ENCODE results near the gene MT3. TPM values are rescaled to one million over a fixed set of nuclear protein-coding genes. Genes with fewer than 3 reads are reported as not detected.
"Not testable (repeated sequence)": the region's sequence is repeated elsewhere in the genome, so short reads cannot be mapped to it uniquely, and the experiment has no call there.

The MT3 gene
- total and polyA plus RNA-seq, 9 of the 15 experiments (the other 6 are each of a cell fraction or from before 2014, with no cell fraction given) = not detected

DNA sequence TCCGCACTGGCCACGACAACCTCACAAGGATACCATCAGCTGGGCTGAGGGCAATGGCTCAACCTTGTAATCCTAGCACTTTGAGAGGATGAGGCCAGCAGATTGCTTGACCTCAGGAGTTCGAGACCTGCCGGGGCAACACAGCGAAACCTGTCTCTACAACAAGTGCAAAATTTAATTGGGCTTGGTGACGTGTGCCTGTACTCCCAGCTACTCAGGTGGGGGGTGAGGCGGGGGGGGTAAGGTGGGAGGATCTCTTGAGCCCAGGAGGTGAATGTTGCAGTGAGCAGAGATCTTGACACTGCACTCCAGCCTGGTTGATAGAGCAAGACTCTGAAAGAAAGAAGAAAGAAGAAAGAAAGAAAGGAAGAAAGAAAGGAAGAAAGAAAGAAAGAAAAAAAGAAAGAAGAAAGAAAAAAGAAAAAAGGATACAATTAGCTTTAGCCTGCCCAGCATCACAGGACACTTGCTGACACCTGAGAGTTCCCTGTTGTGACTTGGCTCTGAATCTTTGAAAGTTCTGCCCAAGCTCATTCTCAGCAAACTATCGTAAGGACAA lies 31.1 kb downstream of the MT3 start (continued):
- no peak for TF ChIP-seq VEZF1 (CRISPR knock-in tag; IDR thresholded peaks at IDR 0.05)
- no peak for TF ChIP-seq ZNF431 (CRISPR knock-in tag; IDR thresholded peaks at IDR 0.05)
- no peak for TF ChIP-seq EP400 (IDR thresholded peaks at IDR 0.05)

DNA sequence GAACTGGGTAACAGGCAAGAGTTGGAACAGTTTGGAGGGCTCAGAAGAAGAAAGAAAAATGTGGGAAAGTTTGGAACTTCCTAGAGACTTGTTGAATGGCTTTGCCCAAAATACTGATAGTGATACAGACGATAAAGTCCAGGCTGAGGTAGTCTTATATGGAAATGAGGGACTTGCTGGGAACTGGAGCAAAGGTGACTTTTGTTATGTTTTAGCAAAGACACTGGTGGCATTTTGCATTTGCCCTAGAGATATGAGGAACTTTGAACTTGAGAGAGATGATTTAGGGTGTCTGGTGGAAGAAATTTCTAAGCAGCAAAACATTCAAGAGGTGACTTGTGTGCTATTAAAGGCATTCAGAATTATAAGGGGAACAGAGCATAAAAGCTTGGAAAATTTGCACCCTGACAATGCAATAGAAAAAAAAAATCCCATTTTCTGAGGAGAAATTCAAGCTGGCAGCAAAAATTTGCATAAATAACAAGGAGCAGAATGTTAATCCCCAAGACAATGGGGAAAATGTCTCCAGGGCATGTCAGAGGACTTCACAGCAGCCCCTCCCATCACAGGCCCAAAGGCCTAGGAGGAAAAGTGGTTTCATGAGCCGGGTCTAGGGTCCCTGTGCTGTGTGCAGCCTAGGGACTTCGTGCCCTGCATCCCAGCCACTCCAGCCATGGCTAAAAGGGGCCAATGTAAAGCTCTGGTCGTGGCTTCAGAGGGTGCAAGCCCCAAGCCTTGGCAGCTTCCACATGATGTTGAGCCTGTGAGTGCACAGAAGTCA lies 32.5 kb downstream of the MT3 start:
- in situ Hi-C loops (cut with MboI); H3K9ac ChIP-seq (ENCODE audit: insufficient read depth in 1 of 2, low read depth in 2 of 2, low read length in 2 of 2); intact Hi-C loops (cut with micrococcal nuclease); ATAC-seq; H3K79me2 ChIP-seq (ENCODE audit: control insufficient read depth, insufficient read depth, low read length); CTCF ChIA-PET (ENCODE audit: low intra/inter-chr PET ratio); H3K4me3 ChIP-seq; H2AFZ ChIP-seq (ENCODE audit: low read depth, low read length); H3K4me2 ChIP-seq (ENCODE audit: insufficient read depth, low read length); H4K20me1 ChIP-seq (replicated peaks; ENCODE audit: control insufficient read depth, insufficient read depth, low read length); DNase-seq (ENCODE audit: extremely low read depth in 1 of 4, low spot score in 3 of 4); POLR2A ChIA-PET; FAIRE-seq; BruUV-seq (replicated peaks); H3K9me1 ChIP-seq (ENCODE audit: control insufficient read depth, insufficient read depth, low read length); H3K9me3 ChIP-seq (replicated peaks; ENCODE audit: control insufficient read depth, insufficient read depth, low read depth, low read length); H3K36me3 ChIP-seq (ENCODE audit: control insufficient read depth, insufficient read depth, low read length); H3K27ac ChIP-seq (ENCODE audit: extremely low read depth, low read depth, low read length): not testable (repeated sequence)
- 0% methylated on average over 4 of the region's 4 CpGs for WGBS (ENCODE audit: insufficient coverage, low coverage, missing lambda C conversion rate)
- Histone ChIP-seq H3K27me3 (ENCODE audit: control insufficient read depth in 2 of 2, insufficient read depth in 2 of 2, low read length in 2 of 2) (peaks cover 27 to 47% of the 10 kb centered on the region in 2 experiments), H3K4me1 (replicated peaks in 1 of 2; ENCODE audit: control insufficient read depth in 2 of 2, insufficient read depth in 2 of 2, low read length in 2 of 2) (peaks cover 0 to 12% of the 10 kb centered on the region in 2 experiments; a peak in 2 of 5 replicates)
